Measurements from ENCODE around the gene CLEC12A.

The CLEC12A gene

GRCh38 chr12:9980126-9980525 is 8.9 kb downstream of the CLEC12A start:
- TF ChIP-seq, protein P1, sequence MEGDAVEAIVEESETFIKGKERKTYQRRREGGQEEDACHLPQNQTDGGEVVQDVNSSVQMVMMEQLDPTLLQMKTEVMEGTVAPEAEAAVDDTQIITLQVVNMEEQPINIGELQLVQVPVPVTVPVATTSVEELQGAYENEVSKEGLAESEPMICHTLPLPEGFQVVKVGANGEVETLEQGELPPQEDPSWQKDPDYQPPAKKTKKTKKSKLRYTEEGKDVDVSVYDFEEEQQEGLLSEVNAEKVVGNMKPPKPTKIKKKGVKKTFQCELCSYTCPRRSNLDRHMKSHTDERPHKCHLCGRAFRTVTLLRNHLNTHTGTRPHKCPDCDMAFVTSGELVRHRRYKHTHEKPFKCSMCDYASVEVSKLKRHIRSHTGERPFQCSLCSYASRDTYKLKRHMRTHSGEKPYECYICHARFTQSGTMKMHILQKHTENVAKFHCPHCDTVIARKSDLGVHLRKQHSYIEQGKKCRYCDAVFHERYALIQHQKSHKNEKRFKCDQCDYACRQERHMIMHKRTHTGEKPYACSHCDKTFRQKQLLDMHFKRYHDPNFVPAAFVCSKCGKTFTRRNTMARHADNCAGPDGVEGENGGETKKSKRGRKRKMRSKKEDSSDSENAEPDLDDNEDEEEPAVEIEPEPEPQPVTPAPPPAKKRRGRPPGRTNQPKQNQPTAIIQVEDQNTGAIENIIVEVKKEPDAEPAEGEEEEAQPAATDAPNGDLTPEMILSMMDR (IDR thresholded peaks at IDR 0.05; ENCODE audit: low read depth, low read length) = no peak
- H3K4me3 ChIP-seq (replicated peaks in 1 of 2; ENCODE audit: low read depth in 2 of 2, low read length in 2 of 2) = no peak overlapping the region
- DNase-seq (ENCODE audit: low read depth in 2 of 2) = no peak

- H3K4me3 ChIP-seq (replicated peaks in 1 of 2; ENCODE audit: low read depth in 2 of 2, low read length in 2 of 2) = no peak overlapping the region
Observed at GRCh38 chr12:9991876-9992275, 20.7 kb downstream of the CLEC12A start.

GRCh38 chr12:9992296-9992695 is 21.1 kb downstream of the CLEC12A start:
- DNase-seq (ENCODE audit: low read depth in 2 of 2) = no peak
- no peak overlapping the region for H3K4me3 ChIP-seq (replicated peaks in 1 of 2; ENCODE audit: low read depth in 2 of 2, low read length in 2 of 2)
- TF ChIP-seq, protein P1 (IDR thresholded peaks at IDR 0.05; ENCODE audit: low read depth, low read length) = no peak

More at GRCh38 chr12:9991876-9992275, 20.7 kb downstream of the CLEC12A start:
- TF ChIP-seq, protein P1 (IDR thresholded peaks at IDR 0.05; ENCODE audit: low read depth, low read length) = no peak
- DNase-seq (ENCODE audit: low read depth in 2 of 2) = no peak

- no peak for DNase-seq (ENCODE audit: low read depth in 2 of 2)
- no peak within 1 kb of the TSS for H3K4me3 ChIP-seq (replicated peaks in 1 of 2; ENCODE audit: low read depth in 2 of 2, low read length in 2 of 2)
- TF ChIP-seq, protein P1 (IDR thresholded peaks at IDR 0.05; ENCODE audit: low read depth, low read length) = no peak
Observed at GRCh38 chr12:9999016-9999415, 27.8 kb downstream of the CLEC12A start, which contains the start of gene CLEC1B. TSS of gene CLEC1B (minus strand) at chr12:9999121. CDS start at chr12:9999100, 21 bp downstream.

DNA sequence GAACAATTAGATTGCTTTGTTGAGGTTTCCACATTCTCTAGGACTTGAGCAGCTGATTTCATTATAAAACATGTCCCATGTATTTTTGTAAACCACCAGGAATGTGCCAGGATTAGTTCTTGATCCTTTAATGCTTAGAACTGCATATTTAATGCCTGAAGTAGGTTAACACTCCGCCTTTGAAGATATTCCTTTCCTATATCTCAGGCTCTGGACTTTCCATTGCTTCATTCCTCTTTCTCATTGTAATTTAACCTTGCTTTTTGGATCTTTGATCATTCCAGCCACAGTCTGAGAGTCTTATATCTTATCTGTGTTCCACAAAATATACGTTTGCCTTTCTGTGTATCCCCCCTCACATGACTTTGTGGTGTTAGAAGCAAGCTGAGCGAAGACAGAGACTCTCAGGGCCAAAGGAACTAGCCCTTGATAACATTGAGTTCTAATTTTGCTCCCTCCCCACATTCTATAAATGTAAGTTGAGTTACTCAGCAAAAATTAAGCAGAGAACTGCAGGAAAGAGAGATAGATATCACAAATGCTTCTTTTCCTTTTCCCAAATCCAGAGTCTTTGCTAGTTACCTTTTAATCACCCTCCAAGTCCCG is 30.1 kb downstream of the CLEC12A start:
- TF ChIP-seq, protein P1 (IDR thresholded peaks at IDR 0.05; ENCODE audit: low read depth, low read length) = no peak
- DNase-seq (ENCODE audit: low read depth in 2 of 2) = no peak
- no peak overlapping the region for H3K4me3 ChIP-seq (replicated peaks in 1 of 2; ENCODE audit: low read depth in 2 of 2, low read length in 2 of 2)

DNA sequence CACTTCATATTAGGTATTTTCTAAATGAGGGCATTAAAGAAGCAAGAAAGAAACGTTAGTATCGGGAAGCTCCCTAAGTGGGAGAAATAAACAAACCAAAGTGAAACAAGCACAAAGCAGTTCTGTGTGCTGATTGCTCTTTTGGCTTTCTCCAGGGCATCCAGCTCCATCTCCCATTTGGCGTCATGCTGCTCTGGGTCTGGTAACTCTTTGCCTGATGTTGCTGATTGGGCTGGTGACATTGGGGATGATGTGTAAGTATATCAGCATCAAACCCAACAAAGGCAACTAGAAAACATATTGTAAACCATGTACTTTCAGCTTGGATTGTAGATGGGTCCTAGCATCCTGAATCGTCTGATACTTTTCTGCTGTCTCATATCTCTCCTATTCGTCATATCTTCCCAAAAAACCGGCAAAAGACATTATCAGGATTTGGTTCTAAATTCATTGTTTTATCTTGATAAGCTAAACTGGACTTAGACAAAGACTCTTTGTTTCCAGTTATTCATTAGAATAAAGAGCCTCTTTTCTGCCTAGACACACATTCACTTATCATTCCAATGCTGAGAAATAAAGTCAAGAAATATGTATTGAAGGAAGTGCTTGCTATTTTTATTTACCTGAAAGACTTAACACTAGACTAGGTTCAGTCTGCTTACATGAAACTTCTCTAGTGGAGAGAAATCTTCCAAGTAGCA is 41.6 kb downstream of the CLEC12A start:
- TF ChIP-seq, protein P1 (IDR thresholded peaks at IDR 0.05; ENCODE audit: low read depth, low read length) = no peak
- no peak overlapping the region for H3K4me3 ChIP-seq (replicated peaks in 1 of 2; ENCODE audit: low read depth in 2 of 2, low read length in 2 of 2)
- DNase-seq (ENCODE audit: low read depth in 2 of 2) = no peak

Data from cardiac fibroblast (primary cell).